NB4 (cell line): Measurements from ENCODE around the gene TCEA3.

Source experiments
- DNase-seq: peaks from one replicate; pipeline ENCODE4 v3.0.0; 2010; ENCODE audit warnings: low read depth
- H3K4me3 ChIP-seq: one replicate; pipeline ENCODE4 v1.5.1; 2011; ENCODE audit warnings: mild to moderate bottlenecking, low read depth, low read length, moderate library complexity
- CTCF ChIP-seq: IDR thresholded peaks from one replicate; pipeline ENCODE4 v1.5.1; 2012; ENCODE audit warnings: low read depth, low read length
- MYC ChIP-seq: IDR thresholded peaks from 2 replicates; pipeline ENCODE4 v1.6.1; 2011; ENCODE audit warnings: low read depth, low read length
- POLR2A ChIP-seq: IDR thresholded peaks from 2 replicates; pipeline ENCODE4 v1.6.1; 2011; ENCODE audit warnings: mild to moderate bottlenecking; ENCODE audit not compliant: insufficient read length; ENCODE audit errors: extremely low read depth
- TF ChIP-seq, protein P1 (sequence below): IDR thresholded peaks from 2 replicates; pipeline ENCODE4 v1.6.1; 2011; ENCODE audit warnings: low read depth, low read length

The TCEA3 gene

GRCh38 chr1:23400324-23401114 lies 24.0 kb downstream of the TCEA3 start:
- DNase-seq, result peak; percentile 52
- H3K4me3 ChIP-seq, result no peak overlapping the region
- TF ChIP-seq, protein P1, sequence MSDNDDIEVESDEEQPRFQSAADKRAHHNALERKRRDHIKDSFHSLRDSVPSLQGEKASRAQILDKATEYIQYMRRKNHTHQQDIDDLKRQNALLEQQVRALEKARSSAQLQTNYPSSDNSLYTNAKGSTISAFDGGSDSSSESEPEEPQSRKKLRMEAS, result no peak
- no peak for TF ChIP-seq POLR2A

- H3K4me3 ChIP-seq, result no peak overlapping the region
- TF ChIP-seq POLR2A, result no peak
- no peak for DNase-seq
Measured at GRCh38 chr1:23399229-23399628, 25.3 kb downstream of the TCEA3 start.

DNA sequence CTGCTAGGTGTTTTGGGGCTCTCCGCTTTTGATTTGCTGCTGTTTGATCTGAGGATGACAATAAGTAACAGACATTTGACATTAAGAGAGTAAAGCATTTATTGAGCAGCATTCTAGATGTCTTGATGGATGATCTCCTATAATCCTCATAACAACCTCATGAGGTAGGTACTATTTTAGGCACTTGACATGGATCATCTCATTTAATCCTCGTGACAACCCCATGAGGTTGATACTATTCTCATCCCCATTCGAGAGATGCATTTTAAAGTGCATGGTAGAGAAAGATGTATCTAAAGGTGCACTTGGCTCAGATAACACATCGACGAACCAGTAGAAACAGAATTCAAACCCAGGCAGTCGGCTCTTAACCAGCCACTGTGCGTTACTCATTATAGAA lies 26.6 kb downstream of the TCEA3 start:
- TF ChIP-seq MYC (no peak), POLR2A (no peak), CTCF (no peak)
- TF ChIP-seq, protein P1, result no peak
- no peak for DNase-seq
- no peak overlapping the region for H3K4me3 ChIP-seq

DNA sequence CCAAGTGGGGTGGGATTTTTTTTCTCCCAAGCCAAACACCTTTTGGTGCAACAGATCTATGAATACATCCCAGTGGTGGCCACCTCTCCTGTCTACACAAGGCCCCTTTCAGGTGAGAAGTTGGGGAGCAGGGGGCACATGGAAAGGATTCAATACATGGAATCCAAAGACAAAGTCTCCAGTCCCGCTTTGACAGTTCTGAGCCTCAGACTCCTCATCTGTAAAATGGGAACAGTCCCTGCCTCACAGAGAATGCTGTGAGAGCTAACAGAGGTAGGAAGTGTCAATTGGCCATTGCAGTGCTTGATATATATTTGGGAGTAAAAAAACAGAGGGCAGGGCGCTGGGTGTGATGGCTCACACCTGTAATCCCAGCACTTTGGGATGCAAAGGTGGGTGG lies 28.2 kb downstream of the TCEA3 start:
- no peak overlapping the region for H3K4me3 ChIP-seq
- DNase-seq, result no peak
- TF ChIP-seq POLR2A (no peak), CTCF (no peak), MYC (no peak)
- TF ChIP-seq, protein P1, result no peak

- TF ChIP-seq, protein P1, result no peak
- TF ChIP-seq MYC, result no peak
- TF ChIP-seq POLR2A, result no peak
- no peak for TF ChIP-seq CTCF
- no peak overlapping the region for H3K4me3 ChIP-seq
- DNase-seq, result no peak
Measured at GRCh38 chr1:23395849-23396248, 28.7 kb downstream of the TCEA3 start.

GRCh38 chr1:23395154-23395724 lies 29.3 kb downstream of the TCEA3 start:
- no peak for DNase-seq
- TF ChIP-seq POLR2A (no peak), MYC (no peak), CTCF (no peak)
- TF ChIP-seq, protein P1, result no peak
- no peak overlapping the region for H3K4me3 ChIP-seq
